SK-N-SH treated with all-trans-retinoic acid at 6 μM for 48 hours (cell line): Measurements from ENCODE around the gene ADAMTS17.

Source experiments
- ARNTL ChIP-seq: fragments of 450-650 bp; formaldehyde crosslinking; IDR thresholded peaks from 2 replicates; pipeline ENCODE4 v1.5.0; 2020; ENCODE audit warnings: low read depth, mild to moderate bottlenecking, moderate library complexity, borderline replicate concordance
- CSDC2 ChIP-seq: fragments of 250-450 bp; sonication (Bioruptor Pico); IDR thresholded peaks from 2 replicates; pipeline ENCODE4 v1.5.0; 2020; ENCODE audit warnings: mild to moderate bottlenecking, moderate library complexity
- ESRRG ChIP-seq: fragments of 250-450 bp; sonication (Bioruptor Pico); IDR thresholded peaks from 2 replicates; pipeline ENCODE4 v1.6.1; 2021; ENCODE audit warnings: mild to moderate bottlenecking
- RARB ChIP-seq: fragments of 250-450 bp; sonication (Bioruptor Pico); IDR thresholded peaks from 2 replicates; pipeline ENCODE4 v1.8.0; 2021; ENCODE audit warnings: mild to moderate bottlenecking, moderate library complexity
- TF ChIP-seq, protein P1 (sequence below): fragments of 250-450 bp; sonication (Bioruptor Pico); IDR thresholded peaks from 2 replicates; pipeline ENCODE4 v1.8.0; 2021; ENCODE audit warnings: low read depth, mild to moderate bottlenecking, moderate library complexity, borderline replicate concordance
- TF ChIP-seq, protein P2 (sequence below): fragments of 250-450 bp; sonication (Bioruptor Pico); IDR thresholded peaks from 2 replicates; pipeline ENCODE4 v1.5.1; 2020; ENCODE audit warnings: low read depth, mild to moderate bottlenecking, moderate library complexity
- TF ChIP-seq, protein P3 (sequence below): fragments of 250-450 bp; sonication (Bioruptor Pico); IDR thresholded peaks from 2 replicates; pipeline ENCODE4 v1.5.1; 2021; ENCODE audit warnings: mild to moderate bottlenecking, moderate library complexity

DNA sequence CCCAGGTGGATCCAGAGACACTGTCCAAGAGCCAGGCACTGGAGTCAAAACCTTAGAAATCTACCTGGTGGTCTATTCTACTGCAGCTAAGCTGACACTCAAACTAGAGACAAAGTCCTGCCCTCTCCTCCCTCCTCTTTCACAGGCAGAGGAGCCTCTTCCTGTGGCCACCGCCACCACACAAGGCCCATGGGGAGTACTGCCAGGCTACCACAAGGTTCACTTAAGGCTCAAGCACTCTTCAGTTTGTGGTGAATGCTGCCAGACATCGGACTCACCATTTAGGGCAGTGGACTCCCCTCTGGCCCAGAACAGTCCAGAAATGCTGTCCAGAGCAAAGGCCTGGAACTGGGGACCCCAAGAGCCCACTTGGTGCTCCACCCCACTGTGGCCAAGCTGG lies 160.9 kb downstream of the ADAMTS17 start:
- TF ChIP-seq, protein P1, sequence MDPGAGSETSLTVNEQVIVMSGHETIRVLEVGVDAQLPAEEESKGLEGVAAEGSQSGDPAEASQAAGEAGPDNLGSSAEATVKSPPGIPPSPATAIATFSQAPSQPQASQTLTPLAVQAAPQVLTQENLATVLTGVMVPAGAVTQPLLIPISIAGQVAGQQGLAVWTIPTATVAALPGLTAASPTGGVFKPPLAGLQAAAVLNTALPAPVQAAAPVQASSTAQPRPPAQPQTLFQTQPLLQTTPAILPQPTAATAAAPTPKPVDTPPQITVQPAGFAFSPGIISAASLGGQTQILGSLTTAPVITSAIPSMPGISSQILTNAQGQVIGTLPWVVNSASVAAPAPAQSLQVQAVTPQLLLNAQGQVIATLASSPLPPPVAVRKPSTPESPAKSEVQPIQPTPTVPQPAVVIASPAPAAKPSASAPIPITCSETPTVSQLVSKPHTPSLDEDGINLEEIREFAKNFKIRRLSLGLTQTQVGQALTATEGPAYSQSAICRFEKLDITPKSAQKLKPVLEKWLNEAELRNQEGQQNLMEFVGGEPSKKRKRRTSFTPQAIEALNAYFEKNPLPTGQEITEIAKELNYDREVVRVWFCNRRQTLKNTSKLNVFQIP (CRISPR knock-in tag), result no peak
- TF ChIP-seq ARNTL (CRISPR knock-in tag) (no peak), ESRRG (CRISPR knock-in tag) (no peak), CSDC2 (CRISPR knock-in tag) (no peak), RARB (CRISPR knock-in tag) (no peak)
- TF ChIP-seq, protein P2, sequence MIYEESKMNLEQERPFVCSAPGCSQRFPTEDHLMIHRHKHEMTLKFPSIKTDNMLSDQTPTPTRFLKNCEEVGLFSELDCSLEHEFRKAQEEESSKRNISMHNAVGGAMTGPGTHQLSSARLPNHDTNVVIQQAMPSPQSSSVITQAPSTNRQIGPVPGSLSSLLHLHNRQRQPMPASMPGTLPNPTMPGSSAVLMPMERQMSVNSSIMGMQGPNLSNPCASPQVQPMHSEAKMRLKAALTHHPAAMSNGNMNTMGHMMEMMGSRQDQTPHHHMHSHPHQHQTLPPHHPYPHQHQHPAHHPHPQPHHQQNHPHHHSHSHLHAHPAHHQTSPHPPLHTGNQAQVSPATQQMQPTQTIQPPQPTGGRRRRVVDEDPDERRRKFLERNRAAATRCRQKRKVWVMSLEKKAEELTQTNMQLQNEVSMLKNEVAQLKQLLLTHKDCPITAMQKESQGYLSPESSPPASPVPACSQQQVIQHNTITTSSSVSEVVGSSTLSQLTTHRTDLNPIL (CRISPR knock-in tag), result no peak
- TF ChIP-seq, protein P3, sequence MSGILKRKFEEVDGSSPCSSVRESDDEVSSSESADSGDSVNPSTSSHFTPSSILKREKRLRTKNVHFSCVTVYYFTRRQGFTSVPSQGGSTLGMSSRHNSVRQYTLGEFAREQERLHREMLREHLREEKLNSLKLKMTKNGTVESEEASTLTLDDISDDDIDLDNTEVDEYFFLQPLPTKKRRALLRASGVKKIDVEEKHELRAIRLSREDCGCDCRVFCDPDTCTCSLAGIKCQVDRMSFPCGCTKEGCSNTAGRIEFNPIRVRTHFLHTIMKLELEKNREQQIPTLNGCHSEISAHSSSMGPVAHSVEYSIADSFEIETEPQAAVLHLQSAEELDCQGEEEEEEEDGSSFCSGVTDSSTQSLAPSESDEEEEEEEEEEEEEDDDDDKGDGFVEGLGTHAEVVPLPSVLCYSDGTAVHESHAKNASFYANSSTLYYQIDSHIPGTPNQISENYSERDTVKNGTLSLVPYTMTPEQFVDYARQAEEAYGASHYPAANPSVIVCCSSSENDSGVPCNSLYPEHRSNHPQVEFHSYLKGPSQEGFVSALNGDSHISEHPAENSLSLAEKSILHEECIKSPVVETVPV (CRISPR knock-in tag), result no peak
